ENCODE results near the gene XYLT1.

XYLT1 gene

DNA sequence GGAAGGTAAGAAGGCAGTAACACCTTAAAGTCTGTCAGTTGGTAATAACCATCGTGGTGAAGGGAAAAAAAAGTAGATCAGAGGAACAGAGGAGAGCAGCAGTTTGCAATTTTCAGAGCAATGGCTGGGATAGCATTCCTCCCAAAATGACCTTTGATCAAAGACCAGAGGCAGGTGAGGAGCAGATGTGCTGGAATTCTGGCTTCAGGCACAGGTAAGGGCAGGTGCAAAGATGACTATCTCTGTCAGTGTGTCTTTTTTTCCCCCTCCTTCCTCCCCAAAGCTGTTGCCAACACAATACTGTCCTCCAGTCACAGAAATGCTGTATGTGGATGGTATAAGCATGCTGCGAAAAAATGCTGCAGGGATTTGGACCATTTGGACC lies 166.7 kb downstream of the XYLT1 start:
- DNase-seq = no peak

DNA sequence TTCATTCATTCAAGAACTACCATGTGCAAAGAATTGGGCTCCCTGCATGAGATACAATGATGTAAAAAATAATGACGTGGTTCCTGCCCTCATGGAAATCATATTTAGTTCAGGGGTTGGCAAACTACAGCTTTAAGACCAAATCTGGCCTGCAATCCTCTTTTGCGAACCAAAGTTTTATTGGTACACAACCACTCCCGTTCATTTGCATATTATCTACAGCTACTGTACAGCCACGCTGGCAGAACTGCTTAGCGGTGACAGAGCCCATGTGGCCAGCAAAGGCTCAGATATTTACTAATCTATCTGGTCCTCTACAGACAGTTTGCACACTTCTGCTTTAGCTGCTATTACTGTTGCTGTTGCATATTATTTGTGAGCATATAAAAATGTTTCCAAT lies 167.7 kb downstream of the XYLT1 start:
- DNase-seq = no peak

DNA sequence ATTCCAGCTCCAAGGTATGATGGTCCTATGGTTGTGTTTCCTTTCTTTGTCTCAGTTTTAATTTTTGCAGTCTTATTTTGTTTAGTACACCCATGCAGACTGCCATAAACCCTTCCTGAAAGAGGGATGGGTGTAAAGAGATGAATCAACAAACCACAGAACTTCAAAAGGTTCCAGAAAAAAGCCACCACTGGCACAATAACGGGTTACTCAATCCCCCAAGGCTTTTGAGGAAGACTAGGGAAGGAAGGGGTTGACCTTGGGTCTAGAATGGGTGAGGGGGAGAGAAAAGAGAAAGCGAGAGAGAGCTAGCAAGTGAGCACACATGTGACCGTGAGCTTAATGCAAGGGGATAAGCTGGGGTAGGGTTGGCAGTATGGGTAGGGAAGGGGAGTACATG lies 168.1 kb downstream of the XYLT1 start:
- no peak for DNase-seq

DNA sequence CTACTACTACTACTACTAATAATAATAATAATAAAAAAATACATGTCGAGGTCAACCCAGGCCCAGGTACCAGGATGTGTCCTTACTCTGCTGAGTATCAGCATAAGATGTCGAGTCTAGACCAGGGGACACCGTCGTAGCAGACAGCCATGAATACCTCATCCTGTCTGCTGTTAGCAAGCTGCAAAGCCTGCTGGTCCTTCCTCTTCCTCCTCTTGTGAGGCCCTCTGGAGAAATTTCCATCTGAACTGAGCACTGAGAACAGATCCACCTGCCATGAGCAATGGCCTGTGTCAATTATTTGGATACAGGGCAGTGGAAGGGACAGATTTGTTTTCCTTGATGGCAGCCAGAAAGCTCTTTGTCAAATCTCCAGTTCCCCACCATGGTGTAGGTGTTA lies 168.5 kb downstream of the XYLT1 start:
- no peak for DNase-seq

DNA sequence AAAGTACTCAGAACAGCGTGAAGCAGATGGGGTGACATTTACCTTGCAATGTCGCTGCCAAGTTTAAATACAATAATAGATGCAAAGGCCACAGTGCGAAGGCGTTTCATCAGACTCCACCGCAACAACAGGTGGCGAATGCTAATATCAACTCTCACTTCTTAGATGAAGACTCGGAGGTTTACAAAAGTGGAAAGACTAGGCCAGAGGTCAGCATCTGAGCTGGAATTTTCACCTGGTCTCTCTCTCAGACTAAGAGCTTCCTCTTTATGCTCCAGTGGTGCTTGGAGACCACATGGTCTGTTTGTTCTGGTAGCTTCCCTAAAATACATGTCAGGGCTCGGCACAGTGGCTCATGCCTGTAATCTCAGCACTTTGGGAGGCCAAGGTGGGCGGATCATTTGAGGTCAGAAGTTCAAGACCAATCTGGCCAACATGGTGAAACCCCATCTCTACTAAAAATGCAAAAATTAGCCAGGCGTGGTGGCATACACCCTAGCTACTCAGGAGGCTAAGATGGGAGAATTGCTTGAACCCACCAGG lies 169.1 kb downstream of the XYLT1 start:
- no peak for DNase-seq

DNA sequence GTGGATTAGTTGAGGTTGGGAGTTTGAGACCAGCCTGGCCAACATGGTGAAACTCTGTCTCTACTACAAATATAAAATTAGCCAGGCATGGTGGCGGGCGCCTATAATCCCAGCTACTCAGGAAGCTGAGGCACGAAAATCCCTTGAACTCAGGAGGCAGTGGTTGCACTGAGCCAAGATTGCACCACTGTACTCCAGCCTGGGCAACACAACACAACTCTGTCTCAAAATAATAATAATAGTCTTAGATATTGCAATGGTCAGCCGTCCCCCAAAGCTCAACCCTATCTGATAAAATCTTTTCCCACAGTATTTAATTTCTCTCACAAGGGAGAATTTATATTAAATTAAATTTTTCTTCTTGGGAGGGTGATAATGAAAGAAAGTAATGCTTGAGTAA lies 169.6 kb downstream of the XYLT1 start:
- DNase-seq = no peak

DNA sequence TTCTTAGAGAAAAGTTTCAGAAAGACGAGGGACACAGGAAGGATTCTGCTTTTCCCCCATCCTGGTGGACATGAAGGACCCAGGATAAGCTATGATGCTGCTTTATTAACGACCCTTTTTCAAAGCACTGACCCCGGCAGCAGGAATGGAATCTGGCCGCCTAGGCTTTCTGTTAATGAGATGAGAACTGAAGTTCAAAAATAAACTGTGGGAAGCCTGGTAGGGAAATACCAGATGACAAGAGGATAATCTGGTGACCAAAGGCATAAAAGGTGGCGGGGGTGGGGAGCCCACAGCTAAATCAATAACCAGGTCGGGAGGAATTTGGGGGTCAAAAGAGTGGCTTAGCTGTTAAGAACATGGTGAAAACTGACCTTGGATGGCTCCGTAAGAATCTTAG lies 171.0 kb downstream of the XYLT1 start:
- DNase-seq = no peak

DNA sequence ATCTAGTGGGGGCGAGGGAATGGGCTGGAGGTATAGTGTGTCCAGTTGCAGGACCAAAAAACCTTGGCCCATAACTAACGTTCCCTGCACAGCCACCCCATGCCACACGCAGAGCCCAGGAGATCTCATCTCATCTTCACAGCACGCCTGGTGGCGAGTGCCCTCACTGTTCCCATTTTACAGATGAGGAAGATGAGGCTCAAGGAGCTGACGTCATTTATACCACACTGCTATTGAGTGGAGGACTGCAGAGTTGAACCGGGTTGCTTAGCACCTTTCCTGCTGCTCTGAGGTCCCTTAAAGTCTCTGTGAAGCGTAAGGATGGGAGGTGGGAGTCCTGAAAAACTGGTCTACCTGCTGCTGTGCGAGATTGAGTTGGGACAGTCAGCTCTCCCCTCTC lies 172.5 kb downstream of the XYLT1 start:
- no peak for DNase-seq

DNA sequence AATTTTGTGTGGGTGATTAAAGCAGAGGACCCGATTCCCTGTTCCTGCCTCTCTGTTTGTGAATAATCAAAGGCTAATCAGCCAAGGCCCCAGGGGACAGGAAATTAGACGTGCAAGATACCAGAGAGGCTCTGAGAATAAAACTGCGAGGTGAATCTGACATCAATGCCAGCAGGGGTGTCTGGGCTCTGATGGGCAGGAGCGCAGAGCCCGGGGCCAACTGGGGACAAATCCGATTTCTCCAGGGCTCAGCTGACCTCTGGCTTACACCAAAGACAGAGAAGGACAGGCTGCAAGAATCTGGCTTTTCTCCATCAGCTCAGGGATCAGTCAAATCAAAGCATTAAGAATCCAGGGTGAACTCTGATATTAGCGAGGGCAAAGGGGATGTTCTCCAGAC lies 174.3 kb downstream of the XYLT1 start:
- no peak for DNase-seq

DNA sequence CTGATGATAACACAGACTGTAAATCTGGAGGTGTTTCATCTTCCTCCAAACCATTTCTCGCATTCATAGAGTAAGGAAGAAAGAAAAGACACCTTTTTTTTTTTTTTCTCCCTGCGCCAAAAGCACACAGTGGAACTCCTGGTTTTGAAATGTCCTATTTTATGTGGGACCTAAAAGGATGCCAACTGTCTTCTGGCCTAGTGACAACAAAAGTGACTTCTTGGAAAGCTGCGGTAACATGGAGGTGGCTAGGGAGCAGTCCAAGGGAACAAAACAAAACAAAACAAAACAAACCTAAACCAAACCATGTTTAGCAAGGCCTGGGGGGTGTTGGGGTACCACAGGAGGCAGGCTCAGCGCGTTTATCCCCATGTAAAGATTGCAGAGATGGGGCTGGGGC lies 174.8 kb downstream of the XYLT1 start:
- DNase-seq = no peak

DNA sequence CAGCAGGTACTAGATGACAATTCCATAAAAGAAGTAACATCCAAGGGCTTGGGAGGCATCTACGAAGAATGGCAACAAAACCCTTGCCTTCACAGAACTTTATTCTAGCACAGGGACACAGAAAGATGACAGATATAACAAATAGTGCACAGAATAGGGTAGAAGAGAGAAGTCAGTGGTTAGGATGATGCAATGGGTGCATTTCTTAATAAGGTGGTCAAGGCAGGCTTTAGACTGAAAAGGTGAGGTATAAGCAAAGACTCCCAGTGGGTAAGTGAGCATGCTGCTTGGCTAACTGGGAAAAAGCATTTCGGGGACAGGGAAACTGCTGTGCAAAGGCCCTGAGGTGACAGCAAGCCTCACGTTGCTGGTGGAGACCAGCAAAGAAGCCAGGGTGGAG lies 175.9 kb downstream of the XYLT1 start:
- no peak for DNase-seq

DNA sequence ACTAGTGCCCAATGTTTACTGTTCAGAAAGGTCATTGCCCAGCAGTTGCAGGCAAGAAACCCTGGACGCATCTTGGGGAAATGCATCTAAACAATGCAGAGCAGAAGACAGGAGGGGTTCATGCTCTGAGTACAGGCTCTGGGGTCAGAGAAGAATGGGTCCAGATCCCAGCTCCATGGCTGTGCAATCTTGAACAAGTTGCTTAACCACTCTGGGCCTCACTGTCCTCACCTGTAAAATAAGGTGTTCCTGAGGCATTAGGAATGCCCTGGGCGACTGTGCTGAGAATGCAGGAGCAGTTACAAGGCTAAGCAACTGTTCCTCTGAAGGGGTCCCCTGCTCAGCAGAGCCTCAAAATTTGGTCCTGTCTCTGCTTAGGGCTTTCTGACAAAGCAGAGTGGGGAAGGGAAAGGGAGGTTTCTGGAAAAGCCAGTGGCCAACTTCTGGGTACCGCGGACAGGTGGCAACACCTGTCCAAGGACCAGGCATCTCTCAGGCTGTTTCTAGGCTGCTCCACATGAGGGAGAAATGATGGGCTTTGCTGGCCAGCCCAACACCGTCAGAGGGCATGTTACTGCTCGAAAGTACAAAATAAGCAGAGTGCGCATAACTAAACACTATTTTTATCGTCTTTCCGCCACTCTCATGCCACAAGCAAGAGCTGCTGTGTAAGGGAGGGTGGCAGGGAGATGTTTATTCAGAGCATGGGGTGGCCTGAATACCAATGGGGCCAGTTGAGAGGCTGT lies 176.8 kb downstream of the XYLT1 start:
- no peak for DNase-seq

DNA sequence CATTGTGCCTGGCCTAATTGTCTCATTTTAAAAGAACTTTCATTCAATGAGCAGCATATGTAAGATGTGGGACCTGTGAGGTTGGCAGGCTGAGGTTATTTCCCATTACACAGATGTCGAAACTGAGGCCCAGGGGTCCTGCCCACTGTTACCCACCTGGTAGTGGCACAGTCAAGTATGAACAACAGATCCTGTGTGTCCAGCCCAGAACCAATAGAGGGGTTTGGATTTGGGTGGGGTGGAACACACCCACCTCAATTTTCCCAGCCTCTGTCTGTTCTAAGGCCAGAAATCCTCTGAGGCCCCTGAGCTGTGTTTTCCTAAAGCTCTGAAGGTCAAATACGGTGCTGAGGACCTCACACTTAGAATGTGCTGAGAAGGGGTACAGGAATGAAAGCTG lies 179.5 kb downstream of the XYLT1 start:
- DNase-seq = no peak

DNA sequence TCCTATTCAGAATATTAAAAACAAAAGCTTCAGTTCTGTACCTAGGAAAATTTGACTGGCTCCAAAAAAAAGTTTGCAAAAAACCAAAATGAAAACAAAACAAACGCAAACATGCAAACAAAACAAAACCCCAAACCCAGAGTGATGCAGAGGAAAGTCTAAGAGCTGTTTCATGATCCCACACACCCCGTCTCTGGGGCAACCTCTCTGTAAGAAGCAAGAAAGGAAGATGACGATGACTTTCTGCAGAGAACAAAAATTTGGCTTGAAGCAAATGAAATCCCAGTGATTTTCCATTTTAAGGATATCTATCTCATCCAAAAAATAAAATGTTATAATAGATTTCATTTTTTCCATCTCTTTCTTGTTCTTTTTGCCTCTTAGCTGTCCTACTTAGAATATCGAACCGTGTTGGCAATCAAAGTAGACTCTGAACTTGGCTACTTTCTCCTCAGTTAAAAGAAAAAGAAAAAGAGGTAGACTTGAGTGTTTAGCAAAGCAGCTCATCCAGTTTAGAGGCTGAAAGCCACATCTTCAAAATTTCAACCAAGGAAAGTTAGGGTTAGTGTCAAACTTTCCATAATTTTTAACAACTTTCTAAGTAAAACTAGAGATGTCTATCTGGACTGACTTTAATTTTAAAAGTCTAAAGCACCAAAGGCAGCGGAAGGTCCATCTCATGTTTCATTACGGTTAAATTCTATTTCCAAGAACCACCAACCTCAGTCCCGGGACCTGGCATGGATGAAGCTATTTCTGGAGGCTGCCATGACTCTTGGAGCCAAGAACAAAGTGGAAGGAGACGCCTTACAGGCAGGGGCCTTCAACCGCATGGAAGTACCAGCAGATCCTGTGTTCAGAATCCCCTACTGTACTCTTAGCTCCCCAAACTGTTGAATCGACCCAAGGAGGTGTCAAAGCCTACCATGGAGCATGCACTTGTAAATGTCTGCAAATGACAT lies 180.8 kb downstream of the XYLT1 start:
- no peak for DNase-seq

DNA sequence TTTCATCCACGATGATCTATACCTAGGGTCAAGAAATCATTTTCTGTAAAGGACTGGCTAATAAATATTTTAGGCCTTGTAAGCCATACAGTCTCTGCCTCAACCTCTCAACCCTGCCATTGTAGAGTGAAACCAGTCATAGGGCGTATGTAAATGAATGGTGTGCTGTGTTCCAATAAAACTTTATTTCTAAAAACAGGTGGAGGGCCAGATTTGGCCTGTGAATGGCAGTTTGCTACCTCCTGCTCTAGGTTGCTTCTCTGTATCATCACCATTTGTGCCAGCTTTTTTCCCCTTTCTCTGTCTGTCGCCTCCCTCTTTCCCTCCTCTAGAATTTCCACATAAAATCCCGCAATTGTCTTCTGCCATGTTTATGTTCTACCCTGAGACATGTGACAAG lies 181.7 kb downstream of the XYLT1 start:
- no peak for DNase-seq

DNA sequence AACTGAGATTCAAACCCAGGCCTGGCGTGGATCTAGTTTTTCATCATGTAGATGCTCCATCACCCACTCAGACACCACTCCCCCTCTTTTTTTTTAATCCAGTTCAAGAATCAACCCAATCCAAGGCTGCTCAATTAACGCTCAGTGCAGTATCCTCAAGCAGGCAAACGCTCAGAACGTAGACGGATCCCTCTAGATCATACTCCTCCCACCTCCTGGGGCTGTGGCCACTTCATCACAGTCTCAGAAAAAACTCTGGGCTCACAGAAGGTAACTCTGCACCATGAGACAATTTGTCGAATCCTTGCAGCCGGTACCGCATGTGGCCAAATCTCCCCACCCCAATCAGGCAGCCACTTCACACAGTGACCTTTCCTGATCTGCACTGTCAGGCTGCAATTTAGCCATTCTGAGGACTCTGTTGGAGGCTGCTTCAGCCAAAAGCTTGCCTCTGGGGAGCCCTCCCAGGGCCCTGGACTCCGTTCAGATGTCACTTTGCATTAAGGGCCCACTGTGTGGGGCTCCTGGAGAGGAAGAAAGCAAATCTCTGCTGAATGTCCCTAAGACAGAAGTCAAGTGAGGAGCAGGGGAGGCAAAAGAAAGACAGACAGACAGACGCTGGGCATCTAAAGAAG lies 183.5 kb downstream of the XYLT1 start:
- no peak for DNase-seq

DNA sequence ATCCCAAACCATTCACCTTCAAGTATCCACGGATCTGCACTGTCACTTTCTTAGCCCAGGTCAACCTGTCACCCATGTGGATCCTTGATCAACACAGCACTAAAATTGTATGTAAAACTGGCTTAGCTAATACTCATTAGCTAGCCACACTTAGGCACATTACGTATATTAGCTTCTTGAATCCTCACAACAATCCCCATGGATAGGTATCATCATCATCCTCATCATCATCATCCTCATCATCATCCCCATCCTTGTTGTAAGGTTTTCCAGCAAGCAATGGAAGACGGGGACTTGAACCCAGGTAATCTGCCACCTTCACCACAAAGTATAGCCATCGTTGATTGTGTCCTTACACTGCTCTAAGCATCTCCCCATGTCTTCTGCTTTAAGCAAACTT lies 184.3 kb downstream of the XYLT1 start:
- no peak for DNase-seq

DNA sequence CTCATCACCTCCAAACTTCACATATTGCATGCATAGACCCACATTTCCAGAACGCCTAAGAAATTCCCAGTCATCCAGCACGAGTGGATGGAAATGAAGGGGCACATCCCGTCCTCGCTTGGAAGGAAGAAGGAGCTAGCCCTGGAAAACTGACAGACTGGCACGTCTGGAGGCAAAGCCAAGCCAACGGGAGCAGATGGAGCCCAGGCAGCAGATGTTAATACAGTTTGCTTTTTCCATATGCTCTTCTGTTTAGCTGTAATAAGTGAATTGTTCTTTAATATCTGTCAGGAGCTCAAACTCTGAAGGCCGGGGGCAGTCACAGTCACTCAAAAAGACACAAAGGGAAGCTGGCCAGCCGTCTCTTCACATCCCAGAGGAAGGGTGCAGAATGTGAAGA lies 187.7 kb downstream of the XYLT1 start:
- no peak for DNase-seq

DNA sequence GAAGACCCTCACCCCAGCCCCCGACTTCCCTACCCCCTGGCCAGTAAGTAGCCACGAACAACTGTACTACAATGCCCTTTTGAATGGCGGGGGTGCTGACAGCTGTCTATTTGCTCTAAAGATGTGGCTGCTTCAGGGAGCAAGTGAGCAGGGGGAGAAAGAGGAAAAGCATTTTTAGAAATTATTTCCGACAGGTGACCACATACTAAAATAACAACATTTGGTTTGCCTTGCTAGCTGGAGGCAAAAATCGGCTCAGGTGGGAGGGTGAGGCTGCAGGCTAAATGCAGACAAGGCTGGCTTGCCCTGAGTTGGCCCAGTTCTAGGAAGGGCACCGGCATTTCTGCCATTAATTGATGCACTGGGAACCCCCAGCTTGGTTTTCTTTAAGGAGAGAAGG lies 188.5 kb downstream of the XYLT1 start:
- DNase-seq = no peak

DNA sequence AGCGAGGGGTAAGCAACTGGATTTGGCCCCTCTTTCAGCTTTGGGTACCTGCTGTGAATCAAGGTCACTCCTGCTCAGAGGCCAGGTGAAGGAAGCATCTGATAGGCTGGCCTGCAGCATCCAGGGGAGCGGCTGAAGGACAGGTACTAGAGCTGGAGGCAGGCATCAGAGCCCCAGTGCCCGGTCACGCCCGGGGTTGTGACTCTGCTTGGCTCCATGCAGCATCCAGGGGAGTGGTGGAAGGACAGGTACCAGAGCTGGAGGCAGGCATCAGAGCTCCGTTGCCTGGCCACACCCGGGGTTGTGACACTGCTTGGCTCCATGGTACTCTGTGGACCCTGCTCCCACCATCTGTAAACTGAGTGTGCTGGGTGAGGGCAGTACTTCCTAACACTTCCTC lies 189.7 kb downstream of the XYLT1 start:
- DNase-seq = no peak

DNA sequence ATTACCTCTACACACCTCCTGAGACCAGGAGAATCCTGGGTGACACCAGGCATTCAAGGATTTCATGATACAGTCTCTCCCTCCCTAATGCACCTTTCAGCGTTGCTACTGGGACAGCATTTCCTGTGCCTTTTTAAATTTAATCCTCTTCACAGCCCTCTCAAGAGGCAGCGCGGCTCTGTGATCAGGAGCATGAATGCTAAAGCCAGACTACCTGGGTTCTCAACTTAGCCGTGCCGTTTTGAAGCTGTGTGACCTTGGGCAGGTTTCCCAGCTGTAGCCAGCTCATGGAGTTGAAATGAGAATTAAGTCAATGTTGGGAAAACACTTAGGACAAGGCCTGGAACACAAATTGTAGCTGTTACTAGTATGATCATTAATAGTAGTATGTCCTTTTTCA lies 191.8 kb downstream of the XYLT1 start:
- DNase-seq = no peak

DNA sequence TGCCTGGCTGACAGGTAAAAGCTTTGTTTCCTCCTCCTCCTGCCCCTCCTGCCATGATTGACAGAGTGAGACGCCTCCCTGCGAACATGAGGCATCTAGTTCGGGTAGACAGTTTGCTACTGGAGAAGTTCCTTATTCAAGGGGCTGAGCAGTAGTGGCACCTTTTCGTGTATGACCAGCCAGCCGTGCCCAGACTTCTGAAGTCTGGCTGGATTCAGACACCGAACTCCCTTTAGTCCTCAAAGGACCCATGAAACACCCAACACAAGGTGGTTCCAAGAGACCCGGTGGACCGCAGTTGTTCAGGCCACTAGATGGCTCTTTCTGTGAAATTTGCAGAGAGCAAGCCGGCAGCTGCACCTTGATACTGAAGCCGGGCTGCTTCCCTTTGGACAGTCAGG lies 192.8 kb downstream of the XYLT1 start:
- DNase-seq = peak; percentile 15

DNA sequence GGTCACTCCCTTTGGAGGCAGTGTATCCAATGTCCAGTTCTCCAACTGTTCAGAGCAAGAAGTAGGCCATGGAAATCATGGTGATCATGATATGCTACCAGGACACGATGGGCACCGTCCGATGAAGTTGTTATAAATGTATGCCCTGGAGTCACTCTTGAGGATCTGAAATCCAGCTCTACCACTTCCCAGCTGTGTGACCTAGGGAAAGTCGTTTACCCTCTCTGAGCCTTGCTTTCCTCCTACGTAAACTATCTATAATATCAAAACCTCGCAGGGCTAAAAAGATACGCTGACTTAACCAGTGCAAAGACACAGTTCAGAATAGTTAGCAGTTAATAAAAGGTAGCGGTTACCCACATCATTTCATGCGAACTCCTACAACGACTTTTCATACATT lies 194.2 kb downstream of the XYLT1 start:
- no peak for DNase-seq
